Anterior cingulate cortex (tissue), 58 donors: ENCODE data around the gene SF3A2.
A peak's percentile ranks its signal among the peaks of the same experiment; 100 is the strongest.

Source experiments
- DNase-seq, 58 donors: peaks; one replicate each; lab custom pipeline; 2025; lab: John Stamatoyannopoulos, UW

Gene SF3A2

GRCh38 chr19:2250766-2251105 is 14.1 kb downstream of the SF3A2 start:
- DNase-seq, result no peak

- no peak for DNase-seq
Measured at GRCh38 chr19:2251106-2252054, 14.8 kb downstream of the SF3A2 start.

- DNase-seq, result no peak
Measured at GRCh38 chr19:2252055-2252796, 15.6 kb downstream of the SF3A2 start.

GRCh38 chr19:2252797-2253105 is 16.1 kb downstream of the SF3A2 start:
- DNase-seq, result no peak

GRCh38 chr19:2253106-2254063 is 16.8 kb downstream of the SF3A2 start:
- DNase-seq, result no peak

GRCh38 chr19:2254064-2254872 is 17.6 kb downstream of the SF3A2 start:
- DNase-seq, result no peak

- DNase-seq, result no peak
Measured at GRCh38 chr19:2255112-2255845, 18.7 kb downstream of the SF3A2 start.

GRCh38 chr19:2255982-2256685 is 19.5 kb downstream of the SF3A2 start, which contains the start of gene JSRP1:
JSRP1 (minus strand) TSS chr19:2256417; CDS start chr19:2255314, 1,103 bp downstream.
- DNase-seq, result no peak

- DNase-seq, result no peak
Measured at GRCh38 chr19:2259336-2259735, 22.7 kb downstream of the SF3A2 start.

- no peak for DNase-seq
Measured at GRCh38 chr19:2260341-2260805, 23.7 kb downstream of the SF3A2 start.

GRCh38 chr19:2261438-2262172 is 25.0 kb downstream of the SF3A2 start:
- DNase-seq, result no peak

- DNase-seq, result peak in 54 of 58 donors; percentile 17 to 81 (median 55)
Measured at GRCh38 chr19:2266183-2266993, 29.8 kb downstream of the SF3A2 start.

GRCh38 chr19:2268480-2268830 is 31.8 kb downstream of the SF3A2 start:
- DNase-seq, result no peak

GRCh38 chr19:2268861-2269243 is 32.2 kb downstream of the SF3A2 start:
- no peak for DNase-seq

- peak; percentile 73 to 99 (median 96) for DNase-seq
Measured at GRCh38 chr19:2269244-2270156, 32.9 kb downstream of the SF3A2 start.

- DNase-seq, result peak in 2 of 58 donors; percentile 37 to 40
Measured at GRCh38 chr19:2270157-2270422, 33.5 kb downstream of the SF3A2 start.
